Lung (tissue), 12 donors: ENCODE data around the gene NLRP5. TPM values are rescaled to one million over a fixed set of nuclear protein-coding genes. Genes with fewer than 3 reads are reported as not detected.

Experiments
- ATAC-seq: fragments of 200-7000 bp; cut with Tn5 transposase; one replicate; pipeline ENCODE4 v1.9.1; 2020; ENCODE audit warnings: moderate number of reproducible peaks; ENCODE audit not compliant: insufficient read depth, low FRiP score
- DNase-seq, 3 donors: peaks; one replicate each; pipeline ENCODE4 v3.0.0-alpha.2; 2013 to 2017
- H3K27ac ChIP-seq, 2 donors: one replicate each; pipeline ENCODE4 v1.5.1; 2013; ENCODE audit warnings: mild to moderate bottlenecking in 2 of 2, moderate library complexity in 2 of 2, control low read depth in 1 of 2, inconsistent platforms in 1 of 2, low read depth in 1 of 2, low read length in 1 of 2
- H3K27me3 ChIP-seq, 3 donors: one replicate each; pipeline ENCODE4 v1.5.1; 2013; ENCODE audit warnings: low read length in 2 of 3; ENCODE audit not compliant: control insufficient read depth in 3 of 3, insufficient read depth in 3 of 3
- H3K36me3 ChIP-seq, 4 donors: one replicate each; pipeline ENCODE4 v1.5.1; 2013; ENCODE audit warnings: low read length in 4 of 4, mild to moderate bottlenecking in 1 of 4, moderate library complexity in 1 of 4; ENCODE audit not compliant: control insufficient read depth in 4 of 4, insufficient read depth in 4 of 4
- H3K4me1 ChIP-seq, 5 donors: one replicate each; pipeline ENCODE4 v1.5.1; 2013; ENCODE audit warnings: low read length in 5 of 5, mild to moderate bottlenecking in 2 of 5, moderate library complexity in 1 of 5; ENCODE audit not compliant: control insufficient read depth in 5 of 5, insufficient read depth in 5 of 5
- H3K4me3 ChIP-seq: one replicate; pipeline ENCODE4 v1.5.1; 2013; ENCODE audit warnings: mild to moderate bottlenecking, control low read depth, moderate library complexity
- H3K9ac ChIP-seq, 2 donors: one replicate each; pipeline ENCODE4 v1.5.1; 2013; ENCODE audit warnings: low read length in 2 of 2, control low read depth in 1 of 2; ENCODE audit not compliant: insufficient read depth in 1 of 2
- H3K9me3 ChIP-seq, 4 donors: one replicate each; pipeline ENCODE4 v1.5.1; 2013; ENCODE audit warnings: low read length in 3 of 4, mild to moderate bottlenecking in 1 of 4, moderate library complexity in 1 of 4; ENCODE audit not compliant: control insufficient read depth in 4 of 4, insufficient read depth in 3 of 4
- WGBS, 2 donors: extraction: QIAGEN DNeasy Blood & Tissue Kit; methylation state at CpG; one replicate each; pipeline ENCODE4 v1.1.7; 2013; 5-methylcytosine and 5-hydroxymethylcytosine counted together
- polyA plus RNA-seq, 2 donors: library from polyadenylated mRNA; stranded (reverse); fragments of 200-250 nt; gene quantifications; one replicate each; pipeline ENCODE4 v1.2.1, GENCODE V29; 2013
- total RNA-seq, 2 donors: library from RNA; depleted of rRNA in 1 of 2; stranded (reverse); fragments of >200 nt in 1 of 2; gene quantifications; one replicate each; pipeline ENCODE4 v1.2.1, GENCODE V29; 2014 to 2021
- TF ChIP-seq, protein P1 (sequence below): IDR thresholded peaks from 2 replicates; pipeline ENCODE4 v1.5.1; 2012; ENCODE audit warnings: mild to moderate bottlenecking; ENCODE audit errors: control extremely low read depth, extremely low read depth
- donor health status: control.
- donor health status: control.
- donor health status: Bipolar disorder and iron deficiency.
- donor health status: healthy.
- donor health status: DM: yes; HTN: yes; CAD: no.

NLRP5 gene
- total and polyA plus RNA-seq, 4 donors = not detected

DNA sequence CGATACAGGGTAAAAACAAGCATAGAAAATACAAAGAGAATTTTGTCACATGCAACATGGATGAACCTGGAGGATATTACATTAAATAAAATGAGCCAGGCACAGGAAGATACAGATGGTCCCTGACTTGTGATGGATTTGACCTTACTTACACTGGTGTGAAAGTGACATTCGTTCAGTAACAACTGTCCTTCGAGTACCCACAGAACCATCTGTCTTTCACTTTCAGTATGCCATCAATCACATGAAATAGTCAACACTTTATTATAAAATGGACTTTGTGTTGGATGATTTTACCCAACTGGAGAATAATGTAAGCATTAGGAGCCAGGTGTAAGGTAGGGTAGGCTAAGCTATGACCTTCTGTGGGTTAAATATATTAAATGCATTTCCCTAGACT lies 83.1 kb downstream of the NLRP5 start:
- ATAC-seq (no peak), DNase-seq (no peak)
- Histone ChIP-seq H3K27ac (no peak overlapping the region), H3K4me3 (no peak overlapping the region), H3K9ac (no peak overlapping the region), H3K36me3 (no peaks in the 10 kb centered on the region), H3K4me1 (peaks cover 0 to 3% (median 0%) of the 10 kb centered on the region in 5 donors), H3K9me3 (peaks cover 0 to 5% (median 0%) of the 10 kb centered on the region in 4 donors), H3K27me3 (peaks cover 0 to 2% (median 0%) of the 10 kb centered on the region in 3 donors)
- TF ChIP-seq, protein P1, sequence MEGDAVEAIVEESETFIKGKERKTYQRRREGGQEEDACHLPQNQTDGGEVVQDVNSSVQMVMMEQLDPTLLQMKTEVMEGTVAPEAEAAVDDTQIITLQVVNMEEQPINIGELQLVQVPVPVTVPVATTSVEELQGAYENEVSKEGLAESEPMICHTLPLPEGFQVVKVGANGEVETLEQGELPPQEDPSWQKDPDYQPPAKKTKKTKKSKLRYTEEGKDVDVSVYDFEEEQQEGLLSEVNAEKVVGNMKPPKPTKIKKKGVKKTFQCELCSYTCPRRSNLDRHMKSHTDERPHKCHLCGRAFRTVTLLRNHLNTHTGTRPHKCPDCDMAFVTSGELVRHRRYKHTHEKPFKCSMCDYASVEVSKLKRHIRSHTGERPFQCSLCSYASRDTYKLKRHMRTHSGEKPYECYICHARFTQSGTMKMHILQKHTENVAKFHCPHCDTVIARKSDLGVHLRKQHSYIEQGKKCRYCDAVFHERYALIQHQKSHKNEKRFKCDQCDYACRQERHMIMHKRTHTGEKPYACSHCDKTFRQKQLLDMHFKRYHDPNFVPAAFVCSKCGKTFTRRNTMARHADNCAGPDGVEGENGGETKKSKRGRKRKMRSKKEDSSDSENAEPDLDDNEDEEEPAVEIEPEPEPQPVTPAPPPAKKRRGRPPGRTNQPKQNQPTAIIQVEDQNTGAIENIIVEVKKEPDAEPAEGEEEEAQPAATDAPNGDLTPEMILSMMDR = no peak
- WGBS, 2 donors = 38 to 54% methylated on average over 3 of the region's 3 CpGs

DNA sequence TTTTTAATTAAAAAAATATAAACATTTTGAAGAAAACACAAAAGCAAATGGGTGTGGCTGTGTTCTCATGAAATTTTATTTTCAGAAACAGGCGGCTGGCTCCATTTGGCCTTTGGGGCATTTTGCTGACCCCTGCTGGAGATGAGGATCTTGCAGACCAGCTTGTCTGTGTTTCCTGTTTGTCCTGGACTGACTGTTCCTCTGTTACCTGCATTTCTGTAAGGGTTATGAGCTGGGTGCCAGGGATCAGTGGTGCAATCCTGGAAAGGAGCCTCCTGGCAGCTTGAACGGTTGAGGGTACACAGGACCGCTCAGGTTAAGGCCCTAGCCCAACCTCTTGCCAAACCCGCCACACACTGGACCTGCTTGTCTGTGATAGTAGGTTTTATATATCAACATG lies 84.6 kb downstream of the NLRP5 start:
- TF ChIP-seq, protein P1 = no peak
- Histone ChIP-seq H3K4me1 (peaks cover 0 to 3% (median 0%) of the 10 kb centered on the region in 5 donors), H3K36me3 (no peaks in the 10 kb centered on the region), H3K4me3 (no peak overlapping the region), H3K27ac (no peak overlapping the region), H3K9ac (no peak overlapping the region), H3K27me3 (no peaks in the 10 kb centered on the region), H3K9me3 (no peaks in the 10 kb centered on the region)
- ATAC-seq (no peak), DNase-seq (no peak)
- 66 to 69% methylated on average over 4 of the region's 4 CpGs for WGBS, 2 donors

DNA sequence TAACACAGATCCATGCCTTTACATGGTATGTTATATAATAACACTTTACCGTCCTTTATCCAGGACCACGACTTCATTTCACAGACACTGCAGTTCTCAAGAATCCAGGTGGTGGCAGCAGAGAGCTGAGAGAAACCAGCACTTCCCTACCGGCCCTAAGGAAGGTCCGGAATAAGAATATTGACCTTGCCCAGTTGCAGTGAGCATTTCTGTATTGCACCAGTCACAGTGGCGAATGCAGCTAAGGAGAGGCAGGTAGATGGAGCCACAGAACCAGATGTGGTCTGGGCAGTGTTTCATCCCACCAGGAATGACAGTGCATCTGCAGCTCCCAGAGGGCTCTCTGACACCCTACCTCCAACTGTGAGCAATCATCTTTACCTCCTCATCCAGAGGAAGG lies 89.9 kb downstream of the NLRP5 start:
- peaks cover 0 to 7% (median 0%) of the 10 kb centered on the region in 5 donors for H3K4me1 ChIP-seq
- WGBS, 2 donors = 9 to 22% methylated on average over 5 of the region's 5 CpGs
- H3K36me3 ChIP-seq = no peaks in the 10 kb centered on the region
- TF ChIP-seq, protein P1 = peak; percentile 77
- no peak overlapping the region for H3K27ac ChIP-seq
- H3K9me3 ChIP-seq = no peaks in the 10 kb centered on the region
- peak; percentile 56 to 72 (median 70) for DNase-seq
- H3K9ac ChIP-seq = no peak overlapping the region
- H3K27me3 ChIP-seq = no peaks in the 10 kb centered on the region
- no peak for ATAC-seq
- no peak overlapping the region for H3K4me3 ChIP-seq

DNA sequence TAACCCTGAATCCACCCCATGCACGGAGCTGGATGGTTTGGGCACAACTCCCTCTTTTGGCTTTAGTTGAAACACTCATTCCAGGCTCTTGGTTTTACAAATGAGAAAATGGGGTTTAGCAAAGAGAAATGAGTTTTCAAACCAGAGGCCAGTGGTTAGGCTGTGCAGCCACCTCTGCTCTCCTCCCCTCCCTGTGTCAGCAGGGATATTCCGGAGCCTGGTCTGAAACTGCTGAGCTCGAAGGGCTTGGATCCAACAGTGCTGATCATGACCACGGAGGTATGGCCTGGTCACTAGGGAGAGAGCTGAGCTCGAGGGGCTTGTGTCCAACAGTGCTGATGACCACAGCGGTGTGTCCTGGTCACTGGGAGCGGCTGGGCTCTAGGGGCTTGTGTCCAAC lies 93.0 kb downstream of the NLRP5 start:
- DNase-seq (no peak), ATAC-seq (no peak)
- Histone ChIP-seq H3K27ac (no peak overlapping the region), H3K4me1 (peaks cover 0 to 7% (median 0%) of the 10 kb centered on the region in 5 donors), H3K4me3 (no peak overlapping the region), H3K9me3 (no peaks in the 10 kb centered on the region), H3K36me3 (no peaks in the 10 kb centered on the region), H3K9ac (no peak overlapping the region), H3K27me3 (peaks cover 0 to 3% (median 0%) of the 10 kb centered on the region in 3 donors)
- 70 to 79% methylated on average over 6 to 7 of the region's 7 CpGs for WGBS, 2 donors
- TF ChIP-seq, protein P1 = no peak
